Measurements from ENCODE around the gene ACAD11. TPM values are rescaled to one million over a fixed set of nuclear protein-coding genes. Genes with fewer than 3 reads are reported as not detected.

The ACAD11 gene
- polyA plus RNA-seq, 3 donors, result 0.31 to 25.4 (median 0.40) TPM

- H3K27me3 ChIP-seq (ENCODE audit: control insufficient read depth in 2 of 2, insufficient read depth in 2 of 2, low read length in 2 of 2), result no peaks in the 10 kb centered on the region
- Mint-ChIP-seq H3K27me3 (ENCODE audit: low read depth in 3 of 3) (no peaks in the 10 kb centered on the region), H3K27ac (no peak overlapping the region), H3K9me3 (no peaks in the 10 kb centered on the region), H3K4me1 (no peaks in the 10 kb centered on the region), H3K4me3 (no peak overlapping the region), H3K36me3 (peaks cover 57 to 75% of the 10 kb centered on the region in 2 donors)
- no peak for TF ChIP-seq CTCF (IDR thresholded peaks at IDR 0.05)
- H4K20me1 ChIP-seq (ENCODE audit: insufficient read depth, low read length), result no peaks in the 10 kb centered on the region
- no peaks in the 10 kb centered on the region for H3K9me3 ChIP-seq (replicated peaks in 1 of 2; ENCODE audit: control insufficient read depth in 1 of 2, insufficient read depth in 1 of 2, low read length in 2 of 2)
- H3K79me2 ChIP-seq (ENCODE audit: insufficient read depth, low read length), result no peaks in the 10 kb centered on the region
- H3K9ac ChIP-seq (ENCODE audit: insufficient read depth, low read length, poor library complexity, severe bottlenecking), result no peak overlapping the region
- no peak overlapping the region for H3K4me2 ChIP-seq (replicated peaks; ENCODE audit: extremely low read depth, low read length, poor library complexity, severe bottlenecking)
- H3K4me3 ChIP-seq (replicated peaks in 1 of 3; ENCODE audit: low read depth in 2 of 3, low read length in 3 of 3), result no peak overlapping the region
- H2AFZ ChIP-seq (ENCODE audit: insufficient read depth, low read depth, low read length, poor library complexity, severe bottlenecking), result no peak overlapping the region
- intact Hi-C loops (cut with micrococcal nuclease), result no loop called here
- no peaks in the 10 kb centered on the region for H3K4me1 ChIP-seq (ENCODE audit: control insufficient read depth in 1 of 2, insufficient read depth in 2 of 2, low read length in 2 of 2)
- 100% methylated on average over 3 of the region's 4 CpGs for WGBS (ENCODE audit: insufficient coverage)
- H3K36me3 ChIP-seq (replicated peaks in 1 of 2; ENCODE audit: control insufficient read depth in 1 of 2, insufficient read depth in 2 of 2, low read length in 2 of 2), result peaks cover 95 to 97% of the 10 kb centered on the region in 2 donors
- DNase-seq, result no peak
- H3K27ac ChIP-seq (ENCODE audit: low read depth in 1 of 2, low read length in 2 of 2), result no peak overlapping the region
Measured at GRCh38 chr3:132690040-132690439, 30.4 kb upstream of the ACAD11 start.

- DNase-seq, result no peak
- Mint-ChIP-seq H3K4me1 (no peaks in the 10 kb centered on the region), H3K36me3 (peaks cover 37 to 50% of the 10 kb centered on the region in 2 donors), H3K27ac (no peak overlapping the region), H3K27me3 (ENCODE audit: low read depth in 3 of 3) (no peaks in the 10 kb centered on the region), H3K9me3 (no peaks in the 10 kb centered on the region), H3K4me3 (no peak overlapping the region)
- H3K9ac ChIP-seq (ENCODE audit: insufficient read depth, low read length, poor library complexity, severe bottlenecking), result no peak overlapping the region
- H3K4me1 ChIP-seq (ENCODE audit: control insufficient read depth in 1 of 2, insufficient read depth in 2 of 2, low read length in 2 of 2), result no peaks in the 10 kb centered on the region
- TF ChIP-seq CTCF (IDR thresholded peaks at IDR 0.05), result no peak
- no peak overlapping the region for H3K4me2 ChIP-seq (replicated peaks; ENCODE audit: extremely low read depth, low read length, poor library complexity, severe bottlenecking)
- no peaks in the 10 kb centered on the region for H4K20me1 ChIP-seq (ENCODE audit: insufficient read depth, low read length)
- H3K36me3 ChIP-seq (replicated peaks in 1 of 2; ENCODE audit: control insufficient read depth in 1 of 2, insufficient read depth in 2 of 2, low read length in 2 of 2), result peaks cover 64 to 95% of the 10 kb centered on the region in 2 donors
- no peak overlapping the region for H3K4me3 ChIP-seq (replicated peaks in 1 of 3; ENCODE audit: low read depth in 2 of 3, low read length in 3 of 3)
- no peaks in the 10 kb centered on the region for H3K79me2 ChIP-seq (ENCODE audit: insufficient read depth, low read length)
- intact Hi-C loops (cut with micrococcal nuclease), result no loop called here
- no peak overlapping the region for H2AFZ ChIP-seq (ENCODE audit: insufficient read depth, low read depth, low read length, poor library complexity, severe bottlenecking)
- H3K9me3 ChIP-seq (replicated peaks in 1 of 2; ENCODE audit: control insufficient read depth in 1 of 2, insufficient read depth in 1 of 2, low read length in 2 of 2), result no peaks in the 10 kb centered on the region
- no peaks in the 10 kb centered on the region for H3K27me3 ChIP-seq (ENCODE audit: control insufficient read depth in 2 of 2, insufficient read depth in 2 of 2, low read length in 2 of 2)
- no peak overlapping the region for H3K27ac ChIP-seq (ENCODE audit: low read depth in 1 of 2, low read length in 2 of 2)
Measured at GRCh38 chr3:132682201-132682600, 22.6 kb upstream of the ACAD11 start.

All from CD14-positive monocyte (primary cell).